ENCODE results near the gene PLPP4.

The PLPP4 gene

GRCh38 chr10:120457431-120458172, 575 bp downstream of the PLPP4 start:
- no peak for DNase-seq (ENCODE audit: low spot score)

- no peak for DNase-seq (ENCODE audit: low spot score)
Measured at GRCh38 chr10:120458432-120458831, 1.4 kb downstream of the PLPP4 start.

GRCh38 chr10:120459185-120459584, 2.2 kb downstream of the PLPP4 start:
- no peak for DNase-seq (ENCODE audit: low spot score)

- no peak for DNase-seq (ENCODE audit: low spot score)
Measured at GRCh38 chr10:120460186-120460585, 3.2 kb downstream of the PLPP4 start.

- peak; percentile 89 for DNase-seq (ENCODE audit: low spot score)
Measured at GRCh38 chr10:120460776-120461175, 3.7 kb downstream of the PLPP4 start.

- no peak for DNase-seq (ENCODE audit: low spot score)
Measured at GRCh38 chr10:120462018-120462682, 5.1 kb downstream of the PLPP4 start.

GRCh38 chr10:120465138-120465537, 8.1 kb downstream of the PLPP4 start:
- DNase-seq (ENCODE audit: low spot score): no peak

- no peak for DNase-seq (ENCODE audit: low spot score)
Measured at GRCh38 chr10:120466006-120466405, 9.0 kb downstream of the PLPP4 start.

GRCh38 chr10:120473593-120473992, 16.6 kb downstream of the PLPP4 start:
- no peak for DNase-seq (ENCODE audit: low spot score)

- DNase-seq (ENCODE audit: low spot score): no peak
Measured at GRCh38 chr10:120474956-120475355, 17.9 kb downstream of the PLPP4 start.

GRCh38 chr10:120475844-120476791, 19.1 kb downstream of the PLPP4 start:
- DNase-seq (ENCODE audit: low spot score): no peak

- peak; percentile 70 for DNase-seq (ENCODE audit: low spot score)
Measured at GRCh38 chr10:120477021-120477742, 20.2 kb downstream of the PLPP4 start.

- DNase-seq (ENCODE audit: low spot score): peak; percentile 37
Measured at GRCh38 chr10:120477743-120478141, 20.7 kb downstream of the PLPP4 start.

- DNase-seq (ENCODE audit: low spot score): no peak
Measured at GRCh38 chr10:120478386-120478785, 21.4 kb downstream of the PLPP4 start.

GRCh38 chr10:120479506-120479905, 22.5 kb downstream of the PLPP4 start:
- no peak for DNase-seq (ENCODE audit: low spot score)

- no peak for DNase-seq (ENCODE audit: low spot score)
Measured at GRCh38 chr10:120480065-120480600, 23.1 kb downstream of the PLPP4 start.

GRCh38 chr10:120480848-120481247, 23.8 kb downstream of the PLPP4 start:
- no peak for DNase-seq (ENCODE audit: low spot score)

- DNase-seq (ENCODE audit: low spot score): no peak
Measured at GRCh38 chr10:120483006-120483405, 26.0 kb downstream of the PLPP4 start.

GRCh38 chr10:120483651-120484301, 26.7 kb downstream of the PLPP4 start:
- no peak for DNase-seq (ENCODE audit: low spot score)

GRCh38 chr10:120485946-120486345, 28.9 kb downstream of the PLPP4 start:
- no peak for DNase-seq (ENCODE audit: low spot score)

GRCh38 chr10:120486671-120487205, 29.7 kb downstream of the PLPP4 start:
- DNase-seq (ENCODE audit: low spot score): no peak
